ENCODE results near the gene MAP3K20. TPM values are rescaled to one million over a fixed set of nuclear protein-coding genes. Genes with fewer than 3 reads are reported as not detected.
A peak's percentile ranks its signal among the peaks of the same experiment; 100 is the strongest.
"Not testable (repeated sequence)": the region's sequence is repeated elsewhere in the genome, so short reads cannot be mapped to it uniquely, and the experiment has no call there.

The MAP3K20 gene
- total and polyA plus RNA-seq, 8 donors = 49.6 to 71.8 (median 64.6) TPM

- Histone ChIP-seq H3K9me3 (no peaks in the 10 kb centered on the region), H3K36me3 (no peaks in the 10 kb centered on the region), H3K27ac (no peak overlapping the region), H3K4me1 (no peaks in the 10 kb centered on the region), H3K4me3 (no peak overlapping the region), H3K27me3 (no peaks in the 10 kb centered on the region)
- no peak for TF ChIP-seq CTCF (IDR thresholded peaks at IDR 0.05)
- no peak for DNase-seq
- intact Hi-C loops (cut with DNase I) = no loop called here
- ATAC-seq = no peak
These were observed 96.4 kb downstream of the MAP3K20 start for GRCh38 chr2:173171924-173172643.

DNA sequence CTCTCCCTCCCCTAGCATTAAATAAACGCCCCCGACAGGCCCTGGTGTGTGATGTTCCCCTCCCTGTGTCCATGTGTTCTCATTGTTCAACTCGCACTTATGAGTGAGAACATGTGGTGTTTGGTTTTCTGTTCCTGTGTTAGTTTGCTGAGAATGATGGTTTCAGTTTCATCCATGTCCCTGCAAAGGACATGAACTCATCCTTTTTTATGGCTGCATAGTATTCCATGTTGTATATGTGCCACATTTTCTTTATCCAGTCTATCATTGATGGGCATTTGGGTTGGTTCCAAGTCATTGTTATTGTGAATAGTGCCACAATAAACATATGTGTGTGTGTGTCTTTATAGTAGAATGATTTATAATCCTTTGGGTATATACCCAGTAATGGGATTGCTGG lies 98.7 kb downstream of the MAP3K20 start:
- H3K4me1 ChIP-seq; H3K9me3 ChIP-seq; DNase-seq; intact Hi-C loops (cut with DNase I); H3K4me3 ChIP-seq; ATAC-seq; H3K27ac ChIP-seq; H3K27me3 ChIP-seq; H3K36me3 ChIP-seq: not testable (repeated sequence)

DNA sequence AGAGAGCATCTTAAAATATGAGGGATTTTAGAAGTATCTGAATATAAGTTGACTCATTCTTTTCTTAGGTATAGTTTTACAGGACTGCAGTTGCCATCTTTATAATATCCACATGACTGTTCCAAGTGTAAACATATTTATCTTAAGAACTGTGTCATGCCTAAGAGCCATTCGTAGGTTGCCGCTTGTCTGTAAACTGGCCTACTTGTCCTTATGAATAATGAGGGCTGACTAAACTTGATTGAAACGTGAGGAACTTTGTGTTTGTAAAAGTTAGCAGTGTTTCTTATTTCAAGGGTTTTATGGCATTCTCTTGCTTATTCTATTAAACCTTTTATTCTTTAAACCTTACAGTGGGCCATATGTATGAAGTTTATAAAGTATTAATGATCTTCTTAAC lies 99.6 kb downstream of the MAP3K20 start:
- no peaks in the 10 kb centered on the region for H3K4me1 ChIP-seq

DNA sequence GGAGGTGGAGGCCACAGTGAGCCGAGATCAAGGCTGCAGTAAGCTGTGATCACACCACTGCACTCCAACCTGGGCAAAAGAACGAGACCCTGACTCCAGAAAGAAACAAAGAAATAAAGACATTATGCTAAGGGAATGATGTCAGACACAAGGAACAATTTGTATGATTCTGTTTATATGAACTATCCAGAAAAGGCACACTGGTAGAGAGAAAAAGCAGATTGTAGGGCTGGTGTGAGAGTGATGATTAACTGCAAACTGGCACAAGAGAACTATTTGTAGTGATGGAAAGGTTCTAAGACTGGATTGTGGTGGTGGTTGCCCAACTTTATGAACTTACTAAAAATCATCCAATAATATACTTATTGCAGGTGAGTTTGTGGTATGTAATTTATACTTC lies 106.3 kb downstream of the MAP3K20 start:
- no peak for TF ChIP-seq CTCF (IDR thresholded peaks at IDR 0.05)

More for the DNA sequence above, 99.6 kb downstream of the MAP3K20 start:
- Histone ChIP-seq H3K27ac (no peak overlapping the region), H3K4me3 (no peak overlapping the region), H3K9me3 (no peaks in the 10 kb centered on the region), H3K36me3 (no peaks in the 10 kb centered on the region), H3K27me3 (no peaks in the 10 kb centered on the region)
- DNase-seq (no peak), ATAC-seq (peak; percentile 71)
- no peak for TF ChIP-seq CTCF (IDR thresholded peaks at IDR 0.05)
- intact Hi-C loops (cut with DNase I) = no loop called here

DNA sequence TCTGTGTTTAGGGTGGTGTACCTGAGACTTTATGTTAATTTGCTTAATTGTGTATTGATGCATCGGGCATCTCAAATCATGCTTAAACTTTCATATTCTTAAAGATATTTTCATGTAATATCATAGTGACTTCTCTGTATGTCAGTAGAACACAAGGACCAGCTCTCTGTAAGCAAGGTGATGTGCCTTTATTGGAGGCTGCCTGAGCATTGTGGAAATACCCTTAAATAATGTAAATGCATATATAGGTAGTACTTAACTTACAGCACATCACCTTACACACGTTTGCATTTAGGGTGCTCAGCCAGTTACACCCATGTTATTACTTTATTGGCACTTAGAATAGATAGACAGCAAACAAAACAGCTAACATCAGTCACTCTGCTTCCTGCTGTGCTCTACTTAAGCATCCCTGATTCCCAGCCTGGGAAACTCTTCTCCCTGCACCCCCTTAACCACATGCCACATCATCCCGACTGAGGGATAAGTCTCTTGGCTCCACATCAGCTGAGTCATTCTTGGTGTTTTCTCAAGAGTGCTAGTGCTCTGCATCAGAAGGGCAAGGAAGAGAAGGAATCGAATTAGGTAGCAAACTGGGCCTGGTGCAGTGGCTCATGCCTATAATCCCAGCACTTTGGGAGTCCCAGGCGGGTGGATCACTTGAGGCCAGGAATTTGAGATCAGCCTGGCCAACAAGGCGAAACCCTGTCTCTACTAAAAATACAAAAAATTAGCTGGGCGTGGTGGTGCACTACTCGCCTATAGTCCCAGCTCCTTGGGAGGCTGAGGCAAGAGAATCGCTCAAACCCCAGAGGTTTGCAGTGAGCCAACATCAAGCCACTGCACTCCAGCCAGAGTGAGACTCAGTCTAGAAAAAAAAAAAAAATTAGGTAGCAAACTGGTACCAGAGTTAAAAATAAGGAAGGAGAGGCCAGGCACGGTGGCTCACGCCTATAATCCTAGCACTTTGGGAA lies 108.7 kb downstream of the MAP3K20 start:
- H3K36me3 ChIP-seq = no peaks in the 10 kb centered on the region
- H3K27ac ChIP-seq = peak overlapping the region in 1 of 2 donors; percentile 45
- no peaks in the 10 kb centered on the region for H3K9me3 ChIP-seq
- no peak for TF ChIP-seq CTCF (IDR thresholded peaks at IDR 0.05)
- ATAC-seq = peak; percentile 82
- H3K4me3 ChIP-seq = no peak overlapping the region
- no peaks in the 10 kb centered on the region for H3K27me3 ChIP-seq
- intact Hi-C loops (cut with DNase I) = no loop called here
- H3K4me1 ChIP-seq = peaks cover 0 to 12% of the 10 kb centered on the region in 2 donors
- peak in 1 of 4 donors; percentile 37 for DNase-seq

More for the DNA sequence above, 106.3 kb downstream of the MAP3K20 start:
- DNase-seq (no peak), ATAC-seq (no peak)
- Histone ChIP-seq H3K36me3 (no peaks in the 10 kb centered on the region), H3K27me3 (no peaks in the 10 kb centered on the region), H3K27ac (no peak overlapping the region), H3K4me3 (no peak overlapping the region), H3K9me3 (no peaks in the 10 kb centered on the region), H3K4me1 (no peaks in the 10 kb centered on the region)
- intact Hi-C loops (cut with DNase I) = no loop called here
